ENCODE data around the gene LILRA6. TPM values are rescaled to one million over a fixed set of nuclear protein-coding genes. Genes with fewer than 3 reads are reported as not detected.
"Not testable (repeated sequence)": the region's sequence is repeated elsewhere in the genome, so short reads cannot be mapped to it uniquely, and the experiment has no call there.

The LILRA6 gene
- total RNA-seq, 1 donor from 2014 or later: not detected

- no peak for DNase-seq (ENCODE audit: extremely low spot score, unreplicated experiment)
- Mint-ChIP-seq H3K27ac (ENCODE audit: unreplicated experiment) (no peak overlapping the region), H3K27me3 (ENCODE audit: unreplicated experiment) (peaks cover 38% of the 10 kb centered on the region), H3K4me3 (ENCODE audit: unreplicated experiment) (no peak overlapping the region), H3K36me3 (ENCODE audit: unreplicated experiment) (no peaks in the 10 kb centered on the region), H3K9me3 (ENCODE audit: unreplicated experiment) (no peaks in the 10 kb centered on the region), H3K4me1 (ENCODE audit: unreplicated experiment) (peaks cover 2% of the 10 kb centered on the region)
- TF ChIP-seq CTCF (IDR thresholded peaks at IDR 0.05): no peak
Observed at GRCh38 chr19:54233941-54234340, 8.6 kb downstream of the LILRA6 start.

GRCh38 chr19:54231077-54231931 is 11.3 kb downstream of the LILRA6 start:
- peaks cover 2% of the 10 kb centered on the region for H3K4me1 Mint-ChIP-seq (ENCODE audit: unreplicated experiment)
- H3K27me3 Mint-ChIP-seq (ENCODE audit: unreplicated experiment): peaks cover 36% of the 10 kb centered on the region
- no peak overlapping the region for H3K27ac Mint-ChIP-seq (ENCODE audit: unreplicated experiment)

GRCh38 chr19:54230031-54230430 is 12.6 kb downstream of the LILRA6 start:
- Mint-ChIP-seq H3K36me3 (ENCODE audit: unreplicated experiment) (no peaks in the 10 kb centered on the region), H3K9me3 (ENCODE audit: unreplicated experiment) (no peaks in the 10 kb centered on the region), H3K27ac (ENCODE audit: unreplicated experiment) (no peak overlapping the region), H3K4me1 (ENCODE audit: unreplicated experiment) (peaks cover 2% of the 10 kb centered on the region), H3K27me3 (ENCODE audit: unreplicated experiment) (peaks cover 42% of the 10 kb centered on the region), H3K4me3 (ENCODE audit: unreplicated experiment) (no peak overlapping the region)
- no peak for DNase-seq (ENCODE audit: extremely low spot score, unreplicated experiment)
- TF ChIP-seq CTCF (IDR thresholded peaks at IDR 0.05): no peak

More at GRCh38 chr19:54231077-54231931, 11.3 kb downstream of the LILRA6 start:
- no peak overlapping the region for H3K4me3 Mint-ChIP-seq (ENCODE audit: unreplicated experiment)
- H3K36me3 Mint-ChIP-seq (ENCODE audit: unreplicated experiment): no peaks in the 10 kb centered on the region
- DNase-seq (ENCODE audit: extremely low spot score, unreplicated experiment): peak; percentile 95
- H3K9me3 Mint-ChIP-seq (ENCODE audit: unreplicated experiment): no peaks in the 10 kb centered on the region
- TF ChIP-seq CTCF (IDR thresholded peaks at IDR 0.05): peak; percentile 98

GRCh38 chr19:54229146-54229545 is 13.4 kb downstream of the LILRA6 start:
- no peak overlapping the region for H3K27ac Mint-ChIP-seq (ENCODE audit: unreplicated experiment)
- no peak for TF ChIP-seq CTCF (IDR thresholded peaks at IDR 0.05)
- no peak for DNase-seq (ENCODE audit: extremely low spot score, unreplicated experiment)
- H3K9me3 Mint-ChIP-seq (ENCODE audit: unreplicated experiment): no peaks in the 10 kb centered on the region
- no peaks in the 10 kb centered on the region for H3K36me3 Mint-ChIP-seq (ENCODE audit: unreplicated experiment)
- peaks cover 33% of the 10 kb centered on the region for H3K27me3 Mint-ChIP-seq (ENCODE audit: unreplicated experiment)
- H3K4me3 Mint-ChIP-seq (ENCODE audit: unreplicated experiment): no peak overlapping the region
- peaks cover 2% of the 10 kb centered on the region for H3K4me1 Mint-ChIP-seq (ENCODE audit: unreplicated experiment)

GRCh38 chr19:54224619-54225018 is 18.0 kb downstream of the LILRA6 start:
- peaks cover 17% of the 10 kb centered on the region for H3K27me3 Mint-ChIP-seq (ENCODE audit: unreplicated experiment)
- H3K36me3 Mint-ChIP-seq (ENCODE audit: unreplicated experiment); H3K4me1 Mint-ChIP-seq (ENCODE audit: unreplicated experiment): not testable (repeated sequence)

GRCh38 chr19:54223937-54224281 is 18.7 kb downstream of the LILRA6 start:
- H3K9me3 Mint-ChIP-seq (ENCODE audit: unreplicated experiment); H3K4me1 Mint-ChIP-seq (ENCODE audit: unreplicated experiment); DNase-seq (ENCODE audit: extremely low spot score, unreplicated experiment); H3K27ac Mint-ChIP-seq (ENCODE audit: unreplicated experiment); H3K4me3 Mint-ChIP-seq (ENCODE audit: unreplicated experiment); H3K36me3 Mint-ChIP-seq (ENCODE audit: unreplicated experiment): not testable (repeated sequence)
- H3K27me3 Mint-ChIP-seq (ENCODE audit: unreplicated experiment): peaks cover 13% of the 10 kb centered on the region

More at GRCh38 chr19:54224619-54225018, 18.0 kb downstream of the LILRA6 start:
- H3K4me3 Mint-ChIP-seq (ENCODE audit: unreplicated experiment); DNase-seq (ENCODE audit: extremely low spot score, unreplicated experiment); H3K9me3 Mint-ChIP-seq (ENCODE audit: unreplicated experiment); H3K27ac Mint-ChIP-seq (ENCODE audit: unreplicated experiment): not testable (repeated sequence)

GRCh38 chr19:54223277-54223936 is 19.2 kb downstream of the LILRA6 start:
- H3K9me3 Mint-ChIP-seq (ENCODE audit: unreplicated experiment); H3K4me1 Mint-ChIP-seq (ENCODE audit: unreplicated experiment); DNase-seq (ENCODE audit: extremely low spot score, unreplicated experiment); H3K27ac Mint-ChIP-seq (ENCODE audit: unreplicated experiment); H3K4me3 Mint-ChIP-seq (ENCODE audit: unreplicated experiment); H3K36me3 Mint-ChIP-seq (ENCODE audit: unreplicated experiment): not testable (repeated sequence)
- H3K27me3 Mint-ChIP-seq (ENCODE audit: unreplicated experiment): peaks cover 12% of the 10 kb centered on the region

GRCh38 chr19:54222474-54223276 is 19.9 kb downstream of the LILRA6 start, which contains the start of gene LILRB3:
TSS of gene LILRB3 (minus strand) at chr19:54223007. CDS start at chr19:54222976, 31 bp downstream.
- not testable (repeated sequence) for H3K4me1 Mint-ChIP-seq (ENCODE audit: unreplicated experiment); H3K9me3 Mint-ChIP-seq (ENCODE audit: unreplicated experiment); H3K27ac Mint-ChIP-seq (ENCODE audit: unreplicated experiment); H3K4me3 Mint-ChIP-seq (ENCODE audit: unreplicated experiment); DNase-seq (ENCODE audit: extremely low spot score, unreplicated experiment); H3K36me3 Mint-ChIP-seq (ENCODE audit: unreplicated experiment)
- H3K27me3 Mint-ChIP-seq (ENCODE audit: unreplicated experiment): peaks cover 12% of the 10 kb centered on the region
